CD4-positive, alpha-beta T cell treated with Interleukin-21 for 1 hour (primary cell): ENCODE measurements around the gene NFATC2.
"Not testable (repeated sequence)": the region's sequence is repeated elsewhere in the genome, so short reads cannot be mapped to it uniquely, and the experiment has no call there.

Source experiments
- DNase-seq: peaks from one replicate; pipeline ENCODE4 v3.0.0-alpha.2; 2020

The NFATC2 gene

GRCh38 chr20:51492167-51493092, 50.1 kb downstream of the NFATC2 start:
- no peak for DNase-seq

GRCh38 chr20:51491393-51491792, 51.1 kb downstream of the NFATC2 start:
- DNase-seq: no peak

GRCh38 chr20:51490635-51491034, 51.9 kb downstream of the NFATC2 start:
- no peak for DNase-seq

GRCh38 chr20:51489611-51490010, 52.9 kb downstream of the NFATC2 start:
- no peak for DNase-seq

- no peak for DNase-seq
Observed at GRCh38 chr20:51488331-51488730, 54.2 kb downstream of the NFATC2 start.

GRCh38 chr20:51487565-51488268, 54.8 kb downstream of the NFATC2 start:
- DNase-seq: no peak

- no peak for DNase-seq
Observed at GRCh38 chr20:51487076-51487475, 55.4 kb downstream of the NFATC2 start.

GRCh38 chr20:51486197-51487005, 56.1 kb downstream of the NFATC2 start:
- no peak for DNase-seq

GRCh38 chr20:51484831-51485230, 57.7 kb downstream of the NFATC2 start:
- no peak for DNase-seq

GRCh38 chr20:51484141-51484815, 58.2 kb downstream of the NFATC2 start:
- DNase-seq: no peak

- DNase-seq: no peak
Observed at GRCh38 chr20:51482836-51483473, 59.6 kb downstream of the NFATC2 start.

GRCh38 chr20:51481341-51481914, 61.1 kb downstream of the NFATC2 start:
- peak; percentile 75 for DNase-seq

- peak; percentile 43 for DNase-seq
Observed at GRCh38 chr20:51480507-51481270, 61.8 kb downstream of the NFATC2 start.

GRCh38 chr20:51476106-51476505, 66.4 kb downstream of the NFATC2 start:
- DNase-seq: not testable (repeated sequence)

GRCh38 chr20:51473771-51474170, 68.7 kb downstream of the NFATC2 start:
- no peak for DNase-seq

GRCh38 chr20:51473256-51473655, 69.3 kb downstream of the NFATC2 start:
- DNase-seq: no peak

- no peak for DNase-seq
Observed at GRCh38 chr20:51470907-51471411, 71.6 kb downstream of the NFATC2 start.

- no peak for DNase-seq
Observed at GRCh38 chr20:51470499-51470820, 72.1 kb downstream of the NFATC2 start.

GRCh38 chr20:51469578-51470498, 72.7 kb downstream of the NFATC2 start:
- DNase-seq: no peak

GRCh38 chr20:51469046-51469445, 73.5 kb downstream of the NFATC2 start:
- DNase-seq: no peak
